BE2C (cell line): ENCODE data around the gene SLC25A21.

Source experiments
- DNase-seq: peaks from one replicate; pipeline ENCODE4 v3.0.0-alpha.2; 2020
- H3K27me3 ChIP-seq: fragments of 250-450 bp; sonication (Bioruptor Pico); 2 replicates; pipeline ENCODE4 v1.5.1; 2020; ENCODE audit warnings: mild to moderate bottlenecking
- H3K36me3 ChIP-seq: fragments of 250-450 bp; sonication (Bioruptor Pico); 2 replicates; pipeline ENCODE4 v1.5.1; 2020; ENCODE audit warnings: mild to moderate bottlenecking
- H3K4me1 ChIP-seq: fragments of 250-450 bp; sonication (Bioruptor Pico); 2 replicates; pipeline ENCODE4 v1.5.1; 2020
- H3K4me3 ChIP-seq: 2 replicates; pipeline ENCODE4 v1.5.1; 2011; ENCODE audit warnings: low read depth, low read length
- H3K9me3 ChIP-seq: fragments of 250-450 bp; sonication (Bioruptor Pico); 2 replicates; pipeline ENCODE4 v1.5.1; 2020
- CTCF ChIP-seq: IDR thresholded peaks from 2 replicates; pipeline ENCODE4 v1.5.1; 2012; ENCODE audit warnings: mild to moderate bottlenecking, low read depth, low read length

Gene SLC25A21

GRCh38 chr14:36823651-36824050 lies 348.8 kb downstream of the SLC25A21 start:
- Histone ChIP-seq H3K27me3 (no peaks in the 10 kb centered on the region; the same call in 1 of the 2 replicates), H3K9me3 (no peaks in the 10 kb centered on the region), H3K36me3 (no peaks in the 10 kb centered on the region), H3K4me1 (no peaks in the 10 kb centered on the region), H3K4me3 (no peak overlapping the region)
- no peak for TF ChIP-seq CTCF
- DNase-seq: no peak

- TF ChIP-seq CTCF: no peak
- DNase-seq: no peak
- no peak overlapping the region for H3K4me3 ChIP-seq
- no peaks in the 10 kb centered on the region for H3K4me1 ChIP-seq
- H3K27me3 ChIP-seq: no peaks in the 10 kb centered on the region; the same call in 1 of the 2 replicates
- H3K9me3 ChIP-seq: no peaks in the 10 kb centered on the region
- no peaks in the 10 kb centered on the region for H3K36me3 ChIP-seq
Measured at GRCh38 chr14:36822685-36823084, 349.7 kb downstream of the SLC25A21 start.

GRCh38 chr14:36820901-36821300 lies 351.5 kb downstream of the SLC25A21 start:
- DNase-seq: no peak
- no peaks in the 10 kb centered on the region for H3K9me3 ChIP-seq
- no peaks in the 10 kb centered on the region for H3K36me3 ChIP-seq
- H3K4me1 ChIP-seq: no peaks in the 10 kb centered on the region
- TF ChIP-seq CTCF: no peak
- no peaks in the 10 kb centered on the region; the same call in 1 of the 2 replicates for H3K27me3 ChIP-seq
- H3K4me3 ChIP-seq: no peak overlapping the region

- no peak for TF ChIP-seq CTCF
- no peak overlapping the region for H3K4me3 ChIP-seq
- no peaks in the 10 kb centered on the region for H3K36me3 ChIP-seq
- no peaks in the 10 kb centered on the region; the same call in 1 of the 2 replicates for H3K27me3 ChIP-seq
- no peak for DNase-seq
- no peaks in the 10 kb centered on the region for H3K4me1 ChIP-seq
- H3K9me3 ChIP-seq: no peaks in the 10 kb centered on the region
Measured at GRCh38 chr14:36820111-36820709, 352.2 kb downstream of the SLC25A21 start.

- Histone ChIP-seq H3K36me3 (no peaks in the 10 kb centered on the region), H3K4me1 (no peaks in the 10 kb centered on the region), H3K4me3 (no peak overlapping the region), H3K9me3 (no peaks in the 10 kb centered on the region), H3K27me3 (no peaks in the 10 kb centered on the region; the same call in 1 of the 2 replicates)
- TF ChIP-seq CTCF: no peak
- no peak for DNase-seq
Measured at GRCh38 chr14:36818794-36819384, 353.5 kb downstream of the SLC25A21 start.

- no peak for DNase-seq
- Histone ChIP-seq H3K4me1 (no peaks in the 10 kb centered on the region), H3K9me3 (no peaks in the 10 kb centered on the region), H3K4me3 (no peak overlapping the region), H3K27me3 (no peaks in the 10 kb centered on the region; the same call in 1 of the 2 replicates), H3K36me3 (no peaks in the 10 kb centered on the region)
- no peak for TF ChIP-seq CTCF
Measured at GRCh38 chr14:36818246-36818645, 354.2 kb downstream of the SLC25A21 start.
